Adrenal gland (tissue), 12 donors: ENCODE results near the gene OR5AU1. TPM values are rescaled to one million over a fixed set of nuclear protein-coding genes. Genes with fewer than 3 reads are reported as not detected.

Source experiments
- DNase-seq, 7 donors: peaks; one replicate each; pipeline ENCODE4 v3.0.0-alpha.2; 2019 to 2020
- H3K27ac ChIP-seq, 5 donors: fragments of 200-600 bp; sonication (generic) in 4 of 5; 1 replicate in 3 of 5; 2 replicates in 2 of 5; pipeline versions ENCODE4 v1.5.1 to v1.8.0; 2016 to 2020; ENCODE audit warnings: mild to moderate bottlenecking in 1 of 5
- H3K27me3 ChIP-seq: fragments of 200-600 bp; 2 replicates; pipeline ENCODE4 v1.8.0; 2021
- H3K36me3 ChIP-seq, 2 donors: fragments of 200-600 bp; replicated peaks in 1 of 2; 1 replicate in 1 of 2; 2 replicates in 1 of 2; pipeline versions ENCODE4 v1.5.1 to v1.8.0; 2018 to 2022
- H3K4me1 ChIP-seq, 2 donors: fragments of 200-600 bp; replicated peaks in 1 of 2; 1 replicate in 1 of 2; 2 replicates in 1 of 2; pipeline versions ENCODE4 v1.5.1 to v1.8.0; 2018 to 2021
- H3K4me3 ChIP-seq, 4 donors: fragments of 200-600 bp; sonication (generic) in 3 of 4; one replicate each; pipeline ENCODE4 v1.5.1; 2016 to 2018
- H3K9me3 ChIP-seq, 3 donors: fragments of 200-600 bp; sonication (generic) in 1 of 3; replicated peaks in 1 of 3; 1 replicate in 2 of 3; 2 replicates in 1 of 3; pipeline versions ENCODE4 v1.5.1 to v1.8.0; 2016 to 2021
- CTCF ChIP-seq, 6 experiments: fragments of 450-650 bp in 4 of 6; fragments of 200-600 bp in 2 of 6; sonication (generic) in 1 of 6; IDR thresholded peaks; 1 replicate in 5 of 6; 2 replicates in 1 of 6; pipeline versions ENCODE4 v1.5.1 to v1.8.0; 2016 to 2021; ENCODE audit warnings: antibody characterized with exemption in 6 of 6, mild to moderate bottlenecking in 2 of 6, moderate library complexity in 1 of 6
- POLR2A ChIP-seq, 2 donors: fragments of 450-650 bp; IDR thresholded peaks; one replicate each; pipeline ENCODE4 v1.6.1; 2017; ENCODE audit warnings: antibody characterized with exemption in 2 of 2, mild to moderate bottlenecking in 2 of 2, moderate library complexity in 1 of 2
- WGBS, 4 donors: extraction: QIAGEN DNeasy Blood & Tissue Kit in 2 of 4; methylation state at CpG; one replicate each; pipeline versions ENCODE4 v1.1.5 to v1.1.7; 2013 to 2017; 5-methylcytosine and 5-hydroxymethylcytosine counted together
- intact Hi-C, 2 donors: fragments of 100-400 bp; cut with DNase I; formaldehyde crosslinking; loops; one replicate each; pipeline versions ENCODE4 v1.14.1 to v1.15.0; 2022 to 2023
- polyA plus RNA-seq, 3 donors: library from polyadenylated mRNA; stranded (reverse); fragments of 200-250 nt in 2 of 3; fragments of 350-450 nt in 1 of 3; fragmentation: Illumina TruSeq in 1 of 3; extraction: RNeasy Lipid Tissue Mini Kit (QIAGEN cat#74804) in 1 of 3; gene quantifications; one replicate each; pipeline ENCODE4 v1.2.3, GENCODE V29; 2013 to 2014
- total RNA-seq, 9 donors: library from RNA; depleted of rRNA in 4 of 9; stranded (reverse); fragments of >200 nt in 4 of 9; fragments of 120-200 nt in 1 of 9; fragmentation: NEBNext Ultra II Directional in 1 of 9; extraction: Animal tissue kit (Norgen Biotek cat#: 25700) in 1 of 9; gene quantifications; one replicate each; pipeline versions ENCODE4 v1.1.0 to v1.2.4, GENCODE V29; 2013 to 2023
- donor health status: healthy with polysubstance abuse.
- donor health status: Bipolar disorder and iron deficiency.
- donor health status: DM: yes; HTN: yes; CAD: no.
- donor health status: DM: no; HTN: no; CAD: no.
- donor health status: DM: no; HTN: no; CAD: no.
- donor health status: DM: yes; HTN: yes; CAD: no.

The OR5AU1 gene
- total and polyA plus RNA-seq, 12 donors, result not detected

GRCh38 chr14:21197418-21198205 lies 41.7 kb upstream of the OR5AU1 start:
- intact Hi-C loops, result loop anchor here in 1 of 2 donors (10.0 kb wide), 1 partner anchor 63 kb away; no protein-coding TSS in a partner anchor
- 81 to 94% (median 92%) methylated on average over 2 of the region's 2 CpGs for WGBS, 4 donors

GRCh38 chr14:21194597-21194996 lies 38.7 kb upstream of the OR5AU1 start:
- H3K4me3 ChIP-seq, result no peak overlapping the region
- TF ChIP-seq POLR2A (IDR thresholded peaks at IDR 0.05), result no peak
- TF ChIP-seq CTCF (IDR thresholded peaks at IDR 0.05), result no peak
- DNase-seq, result no peak
- H3K27ac ChIP-seq, result no peak overlapping the region
- no peaks in the 10 kb centered on the region for H3K27me3 ChIP-seq
- H3K4me1 ChIP-seq, result peaks cover 5 to 7% of the 10 kb centered on the region in 2 donors
- H3K36me3 ChIP-seq, result no peaks in the 10 kb centered on the region
- H3K9me3 ChIP-seq, result no peaks in the 10 kb centered on the region
- intact Hi-C loops, result loop anchor here in 1 of 2 donors (10.0 kb wide), 1 partner anchor 60 kb away; no protein-coding TSS in a partner anchor

More at GRCh38 chr14:21197418-21198205, 41.7 kb upstream of the OR5AU1 start:
- Histone ChIP-seq H3K4me3 (no peak overlapping the region), H3K4me1 (no peaks in the 10 kb centered on the region), H3K36me3 (no peaks in the 10 kb centered on the region), H3K27me3 (no peaks in the 10 kb centered on the region), H3K27ac (no peak overlapping the region), H3K9me3 (no peaks in the 10 kb centered on the region)
- DNase-seq, result no peak
- TF ChIP-seq CTCF (IDR thresholded peaks at IDR 0.05) (no peak), POLR2A (IDR thresholded peaks at IDR 0.05) (no peak)

- TF ChIP-seq POLR2A (IDR thresholded peaks at IDR 0.05) (no peak), CTCF (IDR thresholded peaks at IDR 0.05) (no peak)
- WGBS, 4 donors, result 80 to 100% (median 86%) methylated on average over 3 to 7 of the region's 7 CpGs
- no peaks in the 10 kb centered on the region for H3K9me3 ChIP-seq
- H3K4me1 ChIP-seq, result peaks cover 5 to 7% of the 10 kb centered on the region in 2 donors
- H3K27ac ChIP-seq, result no peak overlapping the region
- no peaks in the 10 kb centered on the region for H3K36me3 ChIP-seq
- intact Hi-C loops, result loop anchor here in 1 of 2 donors (10.0 kb wide), 1 partner anchor 58 kb away; no protein-coding TSS in a partner anchor
- no peaks in the 10 kb centered on the region for H3K27me3 ChIP-seq
- no peak for DNase-seq
- no peak overlapping the region for H3K4me3 ChIP-seq
These were observed 37.1 kb upstream of the OR5AU1 start for GRCh38 chr14:21192875-21193535.

GRCh38 chr14:21192447-21192822 lies 36.6 kb upstream of the OR5AU1 start:
- intact Hi-C loops, result loop anchor here in 1 of 2 donors (10.0 kb wide), 1 partner anchor 58 kb away; no protein-coding TSS in a partner anchor
- H3K9me3 ChIP-seq, result no peaks in the 10 kb centered on the region
- TF ChIP-seq POLR2A (IDR thresholded peaks at IDR 0.05) (no peak), CTCF (IDR thresholded peaks at IDR 0.05) (no peak)
- H3K4me3 ChIP-seq, result peak overlapping the region in 1 of 4 donors; percentile 47
- no peaks in the 10 kb centered on the region for H3K36me3 ChIP-seq
- DNase-seq, result no peak
- H3K27me3 ChIP-seq, result no peaks in the 10 kb centered on the region
- peaks cover 5 to 7% of the 10 kb centered on the region in 2 donors for H3K4me1 ChIP-seq
- WGBS, 4 donors, result 20 to 56% (median 36%) methylated on average over 1 of the region's 1 CpG
- H3K27ac ChIP-seq, result no peak overlapping the region
